Measurements from ENCODE around the gene SYNGAP1.
"Not testable (repeated sequence)": the region's sequence is repeated elsewhere in the genome, so short reads cannot be mapped to it uniquely, and the experiment has no call there.

SYNGAP1 gene

DNA sequence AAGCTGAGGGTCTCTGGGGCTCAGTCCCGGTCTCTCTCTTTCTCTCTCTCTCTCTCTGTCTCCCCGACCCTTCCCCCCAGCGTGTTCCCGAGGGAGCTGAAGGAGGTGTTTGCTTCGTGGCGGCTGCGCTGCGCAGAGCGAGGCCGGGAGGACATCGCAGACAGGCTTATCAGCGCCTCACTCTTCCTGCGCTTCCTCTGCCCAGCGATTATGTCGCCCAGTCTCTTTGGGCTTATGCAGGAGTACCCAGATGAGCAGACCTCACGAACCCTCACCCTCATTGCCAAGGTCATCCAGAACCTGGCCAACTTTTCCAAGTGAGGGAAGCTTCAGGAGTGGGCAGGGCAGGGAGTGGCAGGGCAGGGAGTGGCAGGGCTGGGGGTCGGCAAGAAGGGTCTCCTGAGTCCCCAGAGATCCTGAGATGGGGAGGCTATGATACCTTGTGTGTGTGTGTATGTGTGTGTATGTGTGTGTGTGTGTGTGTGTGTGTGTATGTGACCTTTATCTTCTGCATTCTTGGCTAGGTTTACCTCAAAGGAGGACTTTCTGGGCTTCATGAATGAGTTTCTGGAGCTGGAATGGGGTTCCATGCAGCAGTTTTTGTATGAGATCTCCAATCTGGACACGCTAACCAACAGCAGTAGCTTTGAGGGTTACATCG, 20.9 kb downstream of the SYNGAP1 start:
- DNase-seq = no peak

DNA sequence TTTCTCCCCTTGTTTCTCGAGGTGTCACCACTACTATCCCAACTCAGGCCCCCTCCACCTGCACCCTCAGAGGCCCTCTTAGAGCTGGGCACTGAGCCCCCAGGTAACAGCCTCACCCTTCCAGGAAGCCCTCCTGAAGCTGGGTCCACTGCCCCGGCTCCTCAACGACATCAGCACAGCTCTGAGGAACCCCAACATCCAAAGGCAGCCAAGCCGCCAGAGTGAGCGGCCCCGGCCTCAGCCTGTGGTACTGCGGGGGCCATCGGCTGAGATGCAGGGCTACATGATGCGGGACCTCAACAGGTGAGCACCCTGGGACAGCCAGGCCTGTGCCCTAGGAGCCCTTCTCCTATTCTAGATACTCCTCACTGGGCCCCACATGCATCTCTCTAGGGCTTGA, 21.6 kb downstream of the SYNGAP1 start:
- no peak for DNase-seq

DNA sequence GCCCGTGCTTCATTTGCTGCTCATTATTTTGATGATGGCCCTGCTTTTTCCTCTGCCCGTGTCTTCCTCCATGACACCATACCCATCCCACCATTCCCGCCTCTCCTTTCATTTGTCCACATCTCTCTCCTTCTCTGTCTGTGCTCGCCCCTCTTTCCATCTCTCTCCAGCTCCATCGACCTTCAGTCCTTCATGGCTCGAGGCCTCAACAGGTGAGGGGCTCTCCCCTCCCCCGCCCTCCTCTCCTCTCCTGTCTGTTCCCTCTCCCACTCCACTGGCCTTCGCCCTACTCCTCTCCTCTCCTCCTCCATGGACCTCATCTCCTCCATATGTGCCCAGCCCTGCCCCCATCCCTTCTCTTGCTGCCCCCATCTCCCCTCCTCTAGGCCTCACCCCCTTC, 22.4 kb downstream of the SYNGAP1 start:
- DNase-seq = no peak

GRCh38 chr6:33443025-33443424, 23.2 kb downstream of the SYNGAP1 start:
- no peak for DNase-seq

GRCh38 chr6:33443619-33444504, 24.0 kb downstream of the SYNGAP1 start:
- no peak for DNase-seq

- no peak for DNase-seq
Observed at GRCh38 chr6:33445119-33445603, 25.3 kb downstream of the SYNGAP1 start.

GRCh38 chr6:33446356-33446755, 26.5 kb downstream of the SYNGAP1 start:
- no peak for DNase-seq

- no peak for DNase-seq
Observed at GRCh38 chr6:33450434-33450833, 30.6 kb downstream of the SYNGAP1 start.

- no peak for DNase-seq
Observed at GRCh38 chr6:33451606-33452005, 31.7 kb downstream of the SYNGAP1 start.

- no peak for DNase-seq
Observed at GRCh38 chr6:33452496-33452895, 32.6 kb downstream of the SYNGAP1 start.

- DNase-seq = no peak
Observed at GRCh38 chr6:33453393-33454008, 33.6 kb downstream of the SYNGAP1 start.

DNA sequence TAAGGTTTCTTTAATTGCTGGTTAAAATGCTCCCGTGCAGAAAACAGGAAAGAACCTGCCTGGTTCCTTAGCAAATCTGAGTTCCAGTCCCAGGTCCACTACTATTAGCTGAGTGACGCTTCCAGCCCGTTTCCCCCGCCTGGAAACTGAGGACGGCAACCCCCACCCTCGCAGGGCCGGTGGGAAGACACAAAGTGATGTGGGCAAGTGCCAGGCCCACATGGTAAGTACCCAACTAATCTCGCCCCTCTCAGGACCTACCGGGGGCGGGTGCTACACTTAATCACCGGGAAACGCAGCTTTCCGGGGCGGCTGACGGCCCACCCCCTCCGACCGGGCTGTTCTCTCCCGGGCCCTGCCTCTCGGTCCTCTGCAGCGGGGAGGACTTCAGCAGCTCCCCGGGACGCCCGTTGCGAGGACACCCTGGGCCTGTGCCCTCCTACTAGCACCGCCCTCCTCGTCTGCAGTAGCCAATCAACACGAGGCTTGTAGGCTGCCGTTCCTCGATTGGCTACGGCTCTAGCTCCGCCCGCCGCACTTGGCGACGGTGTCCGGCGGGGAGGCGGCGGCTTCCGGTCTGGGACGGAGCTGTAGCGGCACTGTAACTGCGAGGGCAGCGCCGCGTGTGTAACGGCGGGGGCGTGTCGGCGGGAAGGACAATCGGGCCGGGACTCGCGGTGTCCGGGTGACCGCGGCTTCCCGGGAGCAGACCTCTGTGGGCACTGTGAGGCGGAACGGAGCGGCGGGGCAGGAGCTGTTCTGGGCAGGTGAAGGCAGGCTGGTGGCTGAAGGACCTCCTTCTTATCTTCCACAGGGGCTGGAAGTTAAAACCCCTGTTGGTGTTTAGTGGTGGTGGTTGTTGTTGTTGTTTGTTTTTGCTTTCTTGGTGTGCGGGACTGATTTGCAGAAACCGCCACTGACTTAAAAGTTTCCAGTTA, 34.4 kb downstream of the SYNGAP1 start, which contains the start of gene ZBTB9:
TSS of gene ZBTB9 (plus strand) at position 568 of the 938 bp plus-strand sequence. CDS start 525 bp downstream, outside the sequence.
- DNase-seq = peak; percentile 97

DNA sequence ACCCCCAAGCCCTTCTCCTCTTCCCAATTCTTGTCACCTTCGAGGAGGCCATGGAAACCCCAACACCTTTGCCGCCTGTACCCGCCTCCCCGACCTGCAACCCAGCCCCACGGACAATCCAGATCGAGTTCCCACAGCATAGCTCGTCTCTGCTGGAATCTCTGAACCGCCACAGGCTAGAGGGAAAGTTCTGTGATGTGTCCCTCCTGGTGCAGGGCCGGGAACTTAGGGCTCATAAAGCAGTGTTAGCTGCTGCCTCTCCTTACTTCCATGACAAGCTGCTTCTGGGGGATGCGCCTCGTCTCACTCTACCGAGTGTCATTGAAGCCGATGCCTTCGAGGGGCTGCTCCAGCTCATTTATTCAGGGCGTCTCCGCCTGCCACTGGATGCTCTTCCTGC, 35.2 kb downstream of the SYNGAP1 start:
- no peak for DNase-seq

DNA sequence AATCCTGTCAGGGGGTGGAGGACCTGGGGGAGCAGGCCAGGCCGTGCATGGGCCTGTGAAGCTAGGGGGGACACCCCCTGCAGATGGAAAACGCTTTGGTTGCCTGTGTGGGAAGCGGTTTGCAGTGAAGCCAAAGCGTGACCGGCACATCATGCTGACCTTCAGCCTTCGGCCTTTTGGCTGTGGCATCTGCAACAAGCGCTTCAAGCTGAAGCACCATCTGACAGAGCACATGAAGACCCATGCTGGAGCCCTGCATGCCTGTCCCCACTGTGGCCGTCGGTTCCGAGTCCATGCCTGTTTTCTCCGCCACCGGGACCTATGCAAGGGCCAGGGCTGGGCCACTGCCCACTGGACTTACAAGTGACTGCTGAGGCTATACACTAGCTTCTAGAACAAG, 36.3 kb downstream of the SYNGAP1 start:
- no peak for DNase-seq

DNA sequence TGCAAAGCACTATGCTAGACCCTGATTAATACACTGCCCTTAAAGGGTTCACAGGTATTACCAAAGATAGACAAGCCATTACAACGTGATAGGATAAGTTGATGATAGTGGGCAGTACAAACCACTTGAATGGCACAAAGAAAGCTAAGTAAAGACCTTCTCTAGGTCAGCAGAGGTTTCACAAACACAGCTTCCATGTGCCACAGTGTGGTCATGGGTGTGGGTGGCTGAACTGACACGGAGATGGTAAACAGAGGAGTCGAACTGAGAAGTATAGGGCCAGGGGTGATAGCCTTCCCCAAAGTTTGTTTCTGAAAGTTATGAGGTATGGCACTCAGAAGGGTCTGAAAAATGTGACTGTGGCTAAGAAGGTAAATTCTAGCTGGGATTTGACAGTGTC, 38.8 kb downstream of the SYNGAP1 start:
- DNase-seq = no peak

GRCh38 chr6:33459226-33459625, 39.4 kb downstream of the SYNGAP1 start:
- DNase-seq = no peak

DNA sequence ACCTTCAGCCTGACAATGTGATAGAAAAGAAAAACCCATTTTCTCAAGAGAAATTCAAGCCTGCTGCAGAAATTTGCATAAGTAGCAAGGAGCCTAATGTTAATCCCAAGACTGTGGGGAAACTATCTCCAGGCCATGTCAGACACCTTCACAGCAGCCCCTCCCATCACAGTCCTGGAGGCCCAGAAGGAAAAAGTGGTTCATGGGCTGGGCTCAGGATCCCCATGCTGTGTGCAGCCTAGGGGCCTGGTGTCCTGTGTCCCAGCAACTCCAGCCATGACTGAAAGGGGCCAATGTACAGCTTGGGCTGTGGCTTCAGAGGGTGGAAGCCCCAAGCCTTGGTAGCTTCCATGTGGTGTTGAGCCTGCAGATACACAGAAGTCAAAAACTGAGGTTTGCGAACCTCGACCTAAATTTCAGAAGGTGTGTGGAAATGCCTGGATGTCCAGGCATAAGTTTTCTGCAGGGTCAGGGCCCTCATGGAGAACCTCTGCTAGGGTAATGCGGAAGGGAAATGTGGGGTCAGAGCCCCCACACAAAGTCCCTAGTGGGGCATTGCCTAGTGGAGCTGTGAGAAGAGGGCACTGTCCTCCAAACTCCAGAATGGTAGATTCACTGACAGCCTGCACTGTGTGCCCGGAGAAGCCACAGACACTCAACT, 46.3 kb downstream of the SYNGAP1 start:
- no peak for DNase-seq

- no peak for DNase-seq
Observed at GRCh38 chr6:33467091-33467490, 47.2 kb downstream of the SYNGAP1 start.

DNA sequence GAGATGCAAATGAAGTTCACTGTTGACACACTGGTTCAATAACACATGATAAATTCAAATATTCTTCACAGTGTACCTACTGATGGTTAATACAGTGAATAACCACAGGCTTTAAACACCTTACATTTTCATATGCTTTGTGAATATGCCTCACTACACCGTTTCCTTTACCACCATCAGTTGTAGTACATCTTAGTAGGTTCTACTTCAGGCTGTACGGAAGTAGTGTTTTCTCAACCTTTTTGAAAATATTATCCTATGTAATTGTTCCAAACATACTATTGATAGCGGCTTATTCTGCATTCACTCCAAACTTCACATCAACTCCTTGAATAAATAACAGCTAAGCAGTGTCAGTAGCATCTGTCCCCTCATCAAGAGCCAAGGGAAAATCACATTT, 49.8 kb downstream of the SYNGAP1 start:
- DNase-seq = no peak

DNA sequence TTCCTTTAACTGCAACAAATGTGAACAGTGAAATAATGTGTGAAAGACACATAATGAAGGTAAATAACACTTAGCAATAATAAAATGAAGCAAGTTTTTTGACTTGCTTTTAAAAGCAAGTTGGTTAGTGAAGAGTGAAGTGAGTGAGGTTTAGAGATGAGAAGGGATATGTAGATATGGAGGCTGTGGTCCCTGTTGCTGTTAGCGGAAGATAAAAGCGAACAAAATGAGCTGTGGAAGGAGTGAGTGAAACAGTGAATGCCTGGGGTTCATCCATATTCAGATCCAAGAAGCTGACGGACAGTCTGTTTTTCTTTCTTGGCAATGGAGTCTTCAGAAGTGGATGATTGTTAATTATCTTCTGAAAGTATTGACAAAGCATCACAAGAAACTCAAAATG, 58.0 kb downstream of the SYNGAP1 start:
- no peak for DNase-seq

DNA sequence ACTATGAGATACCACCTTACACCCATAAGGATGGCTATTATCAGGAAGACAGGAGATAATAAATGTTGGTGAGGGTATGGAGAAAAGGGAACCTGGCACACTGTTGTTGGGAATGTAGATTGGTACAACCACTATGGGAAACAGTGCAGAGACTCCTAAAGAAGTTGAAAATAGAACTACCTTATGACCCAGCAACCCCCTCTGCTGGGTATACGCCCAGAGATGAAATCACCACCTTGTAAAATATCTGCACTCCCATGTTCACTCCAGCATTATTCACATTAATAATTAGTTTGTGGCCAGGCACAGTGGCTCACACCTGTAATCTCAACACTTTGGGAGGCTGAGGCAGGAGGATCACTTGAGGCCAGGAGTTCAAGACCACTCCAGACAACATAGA, 61.3 kb downstream of the SYNGAP1 start:
- DNase-seq = no peak

- DNase-seq = not testable (repeated sequence)
Observed at GRCh38 chr6:33482620-33483019, 62.8 kb downstream of the SYNGAP1 start.
